Cardiac muscle cell (in vitro differentiated cells and primary cell): ENCODE data around the gene AFAP1L1. TPM values are rescaled to one million over a fixed set of nuclear protein-coding genes. Genes with fewer than 3 reads are reported as not detected.

Experiments
- DNase-seq, 2 donors: peaks; one replicate each; pipeline versions ENCODE4 v3.0.0 to v3.0.0-alpha.2; 2010 to 2017; ENCODE audit warnings: low read depth in 1 of 2, low spot score in 1 of 2
- H3K27ac ChIP-seq: fragments of 200-600 bp; sonication (generic); 2 replicates; pipeline ENCODE4 v1.5.1; 2016
- H3K27me3 ChIP-seq: fragments of 200-600 bp; sonication (generic); 2 replicates; pipeline ENCODE4 v1.6.0; 2016; ENCODE audit warnings: control low read depth
- H3K36me3 ChIP-seq: fragments of 200-600 bp; sonication (generic); 2 replicates; pipeline ENCODE4 v1.5.1; 2016; ENCODE audit warnings: control low read depth
- H3K4me1 ChIP-seq: fragments of 200-600 bp; sonication (generic); 2 replicates; pipeline ENCODE4 v1.8.1; 2017; ENCODE audit warnings: low read depth, mild to moderate bottlenecking, mixed run types
- H3K4me3 ChIP-seq: fragments of 200-600 bp; sonication (generic); 2 replicates; pipeline ENCODE4 v1.5.1; 2016; ENCODE audit warnings: mild to moderate bottlenecking
- H3K9me3 ChIP-seq: fragments of 200-600 bp; sonication (generic); 2 replicates; pipeline ENCODE4 v1.5.1; 2017; ENCODE audit warnings: low read depth, mild to moderate bottlenecking, control low read depth
- CTCF ChIP-seq: IDR thresholded peaks from 2 replicates; pipeline ENCODE4 v1.5.1; 2012; ENCODE audit warnings: low read depth, mild to moderate bottlenecking, low read length
- polyA plus RNA-seq: library from polyadenylated mRNA; unstranded; fragments of >200 nt; fragmentation: Nextera tagmentation; extraction: Ambion mirVana; gene quantifications from 2 replicates; pipeline ENCODE4 v1.2.1, GENCODE V29; 2016
- total RNA-seq: library from RNA; depleted of rRNA; stranded (reverse); fragments of >200 nt; gene quantifications from 2 replicates; pipeline ENCODE4 v1.2.3, GENCODE V29; 2016

AFAP1L1 gene
- total and polyA plus RNA-seq, 2 experiments from 2014 or later = 24.0 to 39.3 TPM

- DNase-seq = no peak
- H3K4me1 ChIP-seq = no peaks in the 10 kb centered on the region
- H3K9me3 ChIP-seq = no peaks in the 10 kb centered on the region
- no peaks in the 10 kb centered on the region for H3K36me3 ChIP-seq
- no peak overlapping the region for H3K27ac ChIP-seq
- peaks cover 80% of the 10 kb centered on the region for H3K27me3 ChIP-seq
- H3K4me3 ChIP-seq = no peak overlapping the region
- TF ChIP-seq CTCF = no peak
Measured at GRCh38 chr5:149261246-149261645, 10.4 kb upstream of the AFAP1L1 start.

GRCh38 chr5:149262315-149262714, 9.3 kb upstream of the AFAP1L1 start:
- H3K27me3 ChIP-seq = peaks cover 72% of the 10 kb centered on the region
- no peak overlapping the region for H3K4me3 ChIP-seq
- no peaks in the 10 kb centered on the region for H3K9me3 ChIP-seq
- TF ChIP-seq CTCF = no peak
- no peak overlapping the region for H3K27ac ChIP-seq
- no peak for DNase-seq
- H3K4me1 ChIP-seq = no peaks in the 10 kb centered on the region
- no peaks in the 10 kb centered on the region for H3K36me3 ChIP-seq

GRCh38 chr5:149264439-149265067, 7.1 kb upstream of the AFAP1L1 start:
- H3K27me3 ChIP-seq = peaks cover 52% of the 10 kb centered on the region
- H3K4me1 ChIP-seq = no peaks in the 10 kb centered on the region
- H3K36me3 ChIP-seq = no peaks in the 10 kb centered on the region
- H3K4me3 ChIP-seq = no peak overlapping the region
- H3K27ac ChIP-seq = no peak overlapping the region
- peak in 1 of 2 donors; percentile 57 for DNase-seq
- TF ChIP-seq CTCF = peak; percentile 29
- H3K9me3 ChIP-seq = no peaks in the 10 kb centered on the region

- H3K9me3 ChIP-seq = no peaks in the 10 kb centered on the region
- TF ChIP-seq CTCF = no peak
Measured at GRCh38 chr5:149265068-149265465, 6.6 kb upstream of the AFAP1L1 start.

GRCh38 chr5:149265597-149265996, 6.1 kb upstream of the AFAP1L1 start:
- H3K4me3 ChIP-seq = no peak overlapping the region
- no peaks in the 10 kb centered on the region for H3K4me1 ChIP-seq
- H3K9me3 ChIP-seq = no peaks in the 10 kb centered on the region
- no peak overlapping the region for H3K27ac ChIP-seq
- no peaks in the 10 kb centered on the region for H3K36me3 ChIP-seq
- peak; percentile 22 to 81 for DNase-seq
- TF ChIP-seq CTCF = peak; percentile 66
- peaks cover 44% of the 10 kb centered on the region for H3K27me3 ChIP-seq

More at GRCh38 chr5:149265068-149265465, 6.6 kb upstream of the AFAP1L1 start:
- no peak overlapping the region for H3K27ac ChIP-seq
- H3K4me3 ChIP-seq = no peak overlapping the region
- no peak for DNase-seq
- H3K4me1 ChIP-seq = no peaks in the 10 kb centered on the region
- peaks cover 47% of the 10 kb centered on the region for H3K27me3 ChIP-seq
- H3K36me3 ChIP-seq = no peaks in the 10 kb centered on the region
